ENCODE results near the gene ADCY7.

Gene ADCY7

DNA sequence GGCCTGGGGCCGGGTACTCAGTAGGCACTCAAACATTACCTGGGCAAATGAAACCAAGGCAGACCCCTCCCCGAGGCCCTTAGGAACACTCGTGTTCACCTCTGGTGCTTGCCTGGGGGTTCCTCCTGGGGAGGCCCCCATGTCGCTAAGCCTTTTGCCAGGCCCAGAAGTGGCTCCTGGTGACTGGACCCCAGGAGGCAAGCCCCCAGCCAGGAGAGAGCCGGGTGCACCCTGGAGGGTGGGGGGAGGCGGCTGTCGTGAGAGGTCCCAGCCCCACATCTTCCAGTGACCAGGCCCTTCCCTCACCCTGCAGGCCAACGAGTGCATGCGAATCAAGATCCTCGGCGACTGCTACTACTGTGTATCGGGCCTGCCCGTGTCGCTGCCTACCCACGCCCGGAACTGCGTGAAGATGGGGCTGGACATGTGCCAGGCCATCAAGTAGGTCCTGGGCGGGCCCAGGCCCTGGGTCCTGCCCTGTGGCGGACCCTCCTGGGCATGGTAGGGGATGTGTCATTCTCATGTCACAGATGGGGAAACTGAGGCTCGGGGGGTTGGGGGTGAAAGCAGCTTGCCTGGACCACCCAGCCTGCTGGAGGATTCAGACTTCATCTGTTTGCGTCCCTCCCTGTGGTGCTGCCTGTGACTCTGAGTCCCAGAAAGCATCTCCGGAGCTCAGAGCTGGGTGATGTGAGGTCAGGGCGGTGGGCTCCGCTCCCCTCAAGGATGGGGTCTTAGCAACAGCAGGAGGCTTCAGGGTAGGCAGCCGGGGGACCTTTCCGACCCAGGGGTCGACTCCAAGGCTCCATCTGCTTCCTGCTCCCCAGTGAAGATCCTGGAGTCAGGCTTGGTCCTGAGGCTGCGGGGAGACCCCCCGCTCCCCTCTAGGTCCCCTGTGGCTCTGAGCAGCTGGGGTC, 32.5 kb downstream of the ADCY7 start:
- no peak for DNase-seq (ENCODE audit: low read depth)

DNA sequence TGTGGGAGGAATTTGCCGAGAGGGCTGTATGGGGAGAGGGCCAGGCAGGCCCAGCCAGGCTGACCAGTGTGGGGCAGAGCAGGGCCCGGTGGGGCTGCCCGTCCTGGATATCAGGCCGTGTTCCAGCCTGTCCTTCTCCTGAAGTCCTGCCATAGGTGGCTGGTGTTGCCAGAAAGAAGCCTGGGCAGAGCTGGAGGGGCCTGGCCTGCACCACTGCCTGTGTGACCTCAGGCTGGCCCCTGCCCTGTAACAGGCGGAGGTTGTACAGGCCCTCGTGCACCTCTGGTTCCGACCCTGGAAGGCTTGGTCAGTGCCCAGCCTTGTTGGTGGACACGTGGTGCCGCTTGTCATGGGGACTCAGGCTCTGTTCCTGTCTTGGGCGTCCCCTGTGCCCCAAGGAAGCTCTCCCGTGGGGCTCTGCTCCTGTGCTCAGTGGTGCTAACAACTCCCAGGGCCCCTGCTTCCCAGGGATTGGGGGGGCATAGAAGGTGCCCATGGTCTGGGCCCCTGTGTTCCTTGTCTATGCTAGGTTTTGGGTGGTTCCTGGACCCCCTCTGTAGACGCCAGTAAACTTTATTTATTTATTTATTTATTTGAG, 33.3 kb downstream of the ADCY7 start:
- DNase-seq (ENCODE audit: low read depth): no peak

DNA sequence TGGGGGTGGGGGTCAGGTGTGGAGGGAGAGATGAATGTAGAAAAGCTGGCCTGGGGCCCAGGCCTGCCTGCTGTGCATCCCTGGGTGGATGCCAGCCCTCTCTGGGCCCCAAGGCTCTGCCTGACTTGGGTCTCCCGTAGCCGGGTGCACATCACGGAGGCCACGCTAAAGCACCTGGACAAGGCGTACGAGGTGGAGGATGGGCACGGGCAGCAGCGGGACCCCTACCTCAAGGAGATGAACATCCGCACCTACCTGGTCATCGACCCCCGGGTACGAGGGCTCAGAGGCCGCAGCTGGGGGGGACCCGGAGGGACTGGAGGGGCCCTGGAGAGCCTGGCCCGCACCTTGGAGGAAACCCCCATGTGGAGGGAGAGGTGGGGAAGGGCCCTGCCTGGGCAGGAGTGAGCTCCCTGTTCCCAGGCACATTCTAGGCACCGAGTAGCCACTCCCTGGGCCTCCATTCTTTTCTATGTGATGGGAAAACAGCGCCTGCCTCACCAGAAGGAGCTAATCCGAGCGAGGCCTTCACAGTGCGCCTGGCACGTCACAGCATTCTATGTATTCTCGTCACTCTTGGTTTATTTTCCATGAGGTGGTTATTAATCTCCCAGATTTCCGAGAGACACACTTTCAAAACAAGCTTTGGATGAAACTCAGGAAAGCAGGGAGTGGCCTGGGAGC, 34.7 kb downstream of the ADCY7 start:
- DNase-seq (ENCODE audit: low read depth): peak; percentile 84

DNA sequence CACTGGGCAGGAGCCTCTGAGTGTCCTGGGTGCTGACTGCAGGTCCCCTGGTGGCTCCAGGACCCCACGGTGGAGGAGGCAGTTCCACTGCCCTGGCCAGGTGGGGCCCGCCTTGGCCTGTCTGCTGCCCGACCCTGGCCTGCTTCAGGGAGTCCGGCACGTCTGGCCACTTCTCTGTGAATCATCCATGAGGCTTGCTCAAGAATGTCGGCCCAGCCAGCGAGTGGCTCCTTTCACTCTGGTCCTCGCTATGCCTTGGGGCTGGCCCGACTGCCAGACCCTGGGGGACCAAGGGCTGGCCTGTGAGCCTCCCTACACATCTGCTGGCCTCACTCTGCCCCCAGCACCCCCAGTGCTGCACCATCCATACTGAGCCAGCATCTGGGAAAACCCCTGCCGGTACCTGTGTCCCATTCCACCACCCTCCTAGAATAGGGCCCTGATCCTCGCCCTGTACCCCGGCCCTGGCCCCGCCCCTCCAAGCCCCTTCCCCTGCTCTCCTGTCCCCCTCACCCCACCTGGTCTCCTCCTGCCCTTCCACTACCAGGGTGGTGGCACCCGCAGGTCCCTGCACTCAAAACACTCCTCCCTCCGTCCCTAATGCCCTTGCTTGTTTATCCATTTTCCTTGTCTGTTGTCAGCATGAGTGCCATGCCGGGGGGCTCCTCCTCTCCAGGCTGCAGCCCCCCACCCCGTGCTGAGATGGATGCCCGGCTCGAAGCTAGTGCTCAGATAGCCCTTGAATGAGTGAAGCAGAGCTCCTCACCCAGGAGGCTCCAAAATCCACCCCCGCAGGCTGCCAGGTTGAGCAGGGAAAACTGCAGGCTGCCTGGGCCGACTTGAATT, 35.5 kb downstream of the ADCY7 start:
- DNase-seq (ENCODE audit: low read depth): peak; percentile 93

DNA sequence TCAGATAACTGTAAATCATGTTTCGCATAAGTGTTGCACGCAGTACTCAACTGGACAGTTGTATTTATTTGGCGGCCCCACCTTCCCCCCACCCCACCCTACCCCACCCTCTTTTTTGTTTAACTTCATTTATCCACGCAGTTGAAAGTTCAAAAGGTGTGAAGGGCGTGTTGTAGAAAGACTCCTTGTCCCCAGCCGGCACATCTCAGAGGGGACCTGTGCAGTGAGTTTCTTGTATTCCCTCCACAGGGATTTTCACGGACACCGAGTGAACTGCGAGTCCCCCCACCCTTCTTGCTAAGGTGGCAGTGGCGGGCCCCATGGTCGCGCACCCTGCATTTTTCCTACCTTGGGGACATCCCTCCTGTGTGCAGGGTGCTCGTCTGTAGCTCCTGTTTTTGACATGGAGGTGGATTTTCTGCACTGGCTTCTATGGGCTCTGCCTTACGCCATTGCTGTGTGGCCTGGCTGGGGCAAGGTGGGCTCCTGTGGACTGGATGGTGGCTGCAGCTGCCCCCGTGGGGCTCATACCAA, 36.2 kb downstream of the ADCY7 start:
- DNase-seq (ENCODE audit: low read depth): no peak

DNA sequence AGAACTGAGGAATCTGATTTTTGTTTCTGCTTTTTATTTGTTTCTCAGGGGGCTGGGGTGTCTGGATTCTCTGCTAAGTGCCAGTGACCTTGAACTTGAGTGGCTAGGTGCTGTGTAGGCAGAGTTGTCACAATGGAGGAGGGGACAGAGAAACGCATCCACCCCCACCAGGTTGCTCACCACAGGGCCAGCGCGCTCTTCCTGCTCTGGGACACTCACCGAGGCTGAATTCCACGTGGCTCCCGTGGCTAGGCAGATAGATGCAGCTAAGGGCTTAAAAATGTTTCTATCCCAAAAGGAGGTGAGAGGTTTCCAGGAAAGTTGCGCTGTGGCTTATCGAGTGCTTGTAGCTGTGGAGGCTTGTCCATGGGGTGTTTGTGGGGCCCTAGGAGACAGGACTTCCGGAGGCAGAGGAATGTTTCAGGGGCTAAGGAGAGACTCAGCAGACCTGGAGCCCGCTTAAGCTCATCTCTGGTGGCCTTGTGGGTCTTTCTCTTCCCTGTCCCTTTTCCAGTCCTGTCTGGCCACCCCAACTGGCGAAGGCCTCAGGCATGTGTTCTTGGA, 36.8 kb downstream of the ADCY7 start:
- peak; percentile 54 for DNase-seq (ENCODE audit: low read depth)

DNA sequence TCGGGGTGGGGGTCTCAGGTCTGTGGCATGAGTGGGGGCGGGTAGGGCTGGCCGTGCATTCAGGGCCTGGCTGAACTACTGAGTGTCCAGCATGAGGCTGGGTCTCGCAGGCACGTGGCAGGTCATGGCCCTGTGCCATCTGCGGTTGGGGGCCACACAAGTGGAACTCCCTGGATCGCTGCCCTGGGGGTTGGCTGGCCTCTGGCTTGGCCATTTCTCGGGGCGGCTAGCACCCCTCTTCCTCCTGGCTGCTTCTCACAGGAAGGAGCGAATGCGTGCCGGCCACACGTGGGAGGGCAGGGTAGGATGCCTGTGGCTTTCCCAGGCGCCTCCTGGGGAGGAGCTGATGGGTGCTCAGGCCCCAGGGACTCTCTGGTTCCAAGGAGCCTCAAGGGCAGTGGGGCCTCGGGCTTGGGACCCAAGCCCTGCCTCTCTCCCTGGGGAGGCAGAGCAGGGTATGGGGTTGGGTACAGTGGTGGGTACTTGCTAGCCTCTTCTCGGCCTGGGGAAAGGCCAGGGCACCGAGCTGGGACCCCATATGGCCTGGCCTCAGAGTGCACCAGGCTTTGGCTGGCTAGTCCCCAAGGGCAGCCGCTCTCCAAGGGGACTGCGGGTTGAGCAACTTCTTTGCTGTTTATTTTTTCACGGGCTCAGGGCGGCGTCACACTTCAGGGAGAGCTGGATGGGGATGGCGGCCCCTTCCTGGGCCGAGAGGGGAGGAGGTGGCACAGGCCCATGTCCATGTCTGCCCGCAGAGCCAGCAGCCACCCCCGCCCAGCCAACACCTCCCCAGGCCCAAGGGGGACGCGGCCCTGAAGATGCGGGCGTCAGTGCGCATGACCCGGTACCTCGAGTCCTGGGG, 37.5 kb downstream of the ADCY7 start:
- DNase-seq (ENCODE audit: low read depth): peak; percentile 89

DNA sequence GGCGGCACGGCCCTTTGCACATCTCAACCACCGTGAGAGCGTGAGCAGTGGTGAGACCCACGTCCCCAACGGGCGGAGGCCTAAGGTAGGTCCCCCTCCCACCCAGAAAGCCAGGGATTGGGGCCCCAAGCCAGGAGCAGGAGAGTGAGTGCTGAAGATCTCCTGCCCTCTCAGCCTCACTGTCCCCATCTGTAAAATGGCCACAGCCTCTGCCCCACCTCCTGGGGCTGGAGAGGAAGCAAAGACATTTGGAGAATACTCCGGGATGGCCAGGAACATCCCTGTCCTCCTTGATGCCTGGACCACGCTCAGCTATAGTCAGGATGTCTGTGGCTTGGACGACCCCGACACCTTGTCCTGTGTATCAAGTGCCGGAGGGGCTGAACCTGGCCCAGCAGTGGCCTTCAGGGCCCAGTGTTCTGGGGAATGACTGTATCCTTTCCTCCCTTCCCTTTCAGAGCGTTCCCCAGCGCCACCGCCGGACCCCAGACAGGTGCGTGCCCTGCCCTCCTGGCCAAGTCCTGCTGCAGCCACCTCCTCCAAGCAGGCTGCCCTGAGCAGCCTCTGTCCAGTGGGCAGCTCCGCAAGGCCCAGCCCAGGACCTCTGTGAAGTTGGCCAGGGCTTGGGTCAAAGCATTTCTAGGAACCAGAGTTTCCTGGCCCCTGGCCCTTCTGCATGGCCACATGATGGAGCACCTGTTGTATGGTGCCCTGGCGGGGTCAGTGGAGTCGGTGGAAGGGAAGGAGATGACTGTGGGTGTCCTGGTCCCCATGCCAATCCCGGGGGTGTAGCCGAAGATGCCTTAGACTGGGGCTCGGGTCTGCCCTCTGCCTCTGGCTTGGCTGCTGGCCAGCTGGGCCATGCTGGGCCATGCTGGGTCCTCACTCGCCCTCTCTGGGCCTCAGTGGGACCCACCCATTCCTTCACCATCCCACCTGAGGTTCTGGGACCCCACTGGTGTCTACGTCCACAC, 38.4 kb downstream of the ADCY7 start:
- DNase-seq (ENCODE audit: low read depth): no peak

DNA sequence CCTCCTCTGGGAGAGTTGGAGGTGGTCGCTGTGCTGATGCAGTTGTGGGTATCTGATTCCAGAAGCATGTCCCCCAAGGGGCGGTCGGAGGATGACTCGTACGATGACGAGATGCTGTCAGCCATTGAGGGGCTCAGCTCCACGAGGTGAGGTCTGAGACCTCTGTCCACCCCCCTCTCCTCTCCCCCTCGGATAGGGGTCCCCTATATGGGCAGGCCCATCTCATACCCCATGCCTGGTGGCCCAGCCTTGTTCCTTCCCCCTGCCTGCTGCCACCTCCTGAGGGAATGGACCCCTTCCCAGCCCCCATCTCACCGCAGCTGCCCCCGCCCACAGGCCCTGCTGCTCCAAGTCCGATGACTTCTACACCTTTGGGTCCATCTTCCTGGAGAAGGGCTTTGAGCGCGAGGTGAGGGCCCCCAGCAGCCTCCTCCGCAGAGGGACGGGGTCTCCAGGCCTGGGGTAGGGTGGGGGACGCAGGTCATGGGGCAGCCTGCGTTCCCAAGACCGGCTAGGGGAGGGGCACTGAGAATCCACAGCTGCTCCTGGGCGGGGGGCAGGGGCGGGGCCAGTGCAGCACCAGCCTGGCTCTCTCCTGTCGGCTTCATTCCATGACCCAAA, 39.2 kb downstream of the ADCY7 start:
- no peak for DNase-seq (ENCODE audit: low read depth)

DNA sequence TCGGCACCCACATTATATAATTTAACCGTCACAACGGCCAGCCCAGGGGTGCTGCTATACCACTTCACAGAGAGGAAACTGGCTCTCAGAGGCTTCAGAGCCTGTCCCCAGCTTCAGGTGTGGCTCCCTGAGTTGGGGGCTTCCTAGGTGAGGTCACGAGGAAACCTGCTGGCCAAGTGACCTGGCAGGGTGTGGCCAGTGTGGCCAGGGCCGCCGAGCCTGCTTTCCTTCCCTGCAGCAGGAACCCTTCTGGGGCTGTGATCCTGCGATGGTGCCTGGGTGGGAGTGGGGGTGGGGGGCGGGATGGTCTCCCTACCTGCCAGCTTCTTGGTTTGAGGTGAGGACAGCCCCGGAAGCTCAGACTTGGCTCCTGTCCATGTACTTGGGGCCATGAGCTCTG, 39.9 kb downstream of the ADCY7 start:
- no peak for DNase-seq (ENCODE audit: low read depth)

DNA sequence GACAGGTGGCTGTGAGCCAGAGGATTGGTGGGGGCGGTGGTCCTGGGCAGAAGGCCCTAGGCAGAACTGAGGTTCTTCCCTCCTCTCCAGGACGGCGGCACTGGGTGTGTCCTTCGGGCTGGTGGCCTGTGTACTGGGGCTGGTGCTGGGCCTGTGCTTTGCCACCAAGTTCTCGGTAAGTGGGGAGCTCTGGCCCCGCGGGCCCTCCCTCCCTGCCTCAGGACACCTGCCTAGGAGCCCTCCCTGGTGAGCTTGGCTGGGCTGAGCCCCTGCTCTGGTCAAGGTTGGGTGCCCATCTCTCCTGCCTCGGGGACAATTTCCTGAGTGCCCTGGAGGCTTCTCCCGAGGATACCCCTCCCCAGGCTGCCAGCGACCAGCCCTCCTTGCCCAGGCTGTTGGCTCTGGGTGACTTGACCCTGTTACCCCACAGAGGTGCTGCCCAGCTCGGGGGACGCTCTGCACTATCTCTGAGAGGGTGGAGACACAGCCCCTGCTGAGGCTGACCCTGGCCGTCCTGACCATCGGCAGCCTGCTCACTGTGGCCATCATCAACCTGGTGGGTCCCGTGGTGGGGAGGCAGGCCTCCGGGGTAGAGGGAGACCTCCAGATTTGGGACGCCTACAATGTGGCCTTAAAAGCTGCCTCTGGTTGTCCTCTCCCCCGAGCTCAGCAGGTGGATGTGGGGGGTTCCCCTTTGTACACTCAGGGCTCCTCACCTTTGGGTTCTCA, 42.0 kb downstream of the ADCY7 start:
- no peak for DNase-seq (ENCODE audit: low read depth)

DNA sequence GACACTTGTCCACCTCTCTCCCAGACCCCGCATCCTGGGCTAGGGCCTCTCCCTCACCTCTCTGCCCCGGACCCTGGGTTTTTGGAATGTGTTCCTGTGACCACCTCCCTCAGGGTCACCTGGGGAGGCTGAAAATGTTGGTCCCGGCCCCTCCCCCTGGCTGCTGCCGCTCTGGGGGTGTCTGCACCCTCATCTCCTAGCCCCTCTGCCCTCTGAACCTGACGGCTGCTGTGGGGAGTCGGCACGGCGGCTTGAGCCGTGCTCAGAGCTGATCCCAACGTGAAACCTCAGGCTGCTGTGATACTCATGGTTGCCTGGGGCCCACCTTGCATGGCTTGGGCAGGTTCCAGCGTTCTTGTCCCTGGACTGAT, 42.8 kb downstream of the ADCY7 start:
- DNase-seq (ENCODE audit: low read depth): no peak

DNA sequence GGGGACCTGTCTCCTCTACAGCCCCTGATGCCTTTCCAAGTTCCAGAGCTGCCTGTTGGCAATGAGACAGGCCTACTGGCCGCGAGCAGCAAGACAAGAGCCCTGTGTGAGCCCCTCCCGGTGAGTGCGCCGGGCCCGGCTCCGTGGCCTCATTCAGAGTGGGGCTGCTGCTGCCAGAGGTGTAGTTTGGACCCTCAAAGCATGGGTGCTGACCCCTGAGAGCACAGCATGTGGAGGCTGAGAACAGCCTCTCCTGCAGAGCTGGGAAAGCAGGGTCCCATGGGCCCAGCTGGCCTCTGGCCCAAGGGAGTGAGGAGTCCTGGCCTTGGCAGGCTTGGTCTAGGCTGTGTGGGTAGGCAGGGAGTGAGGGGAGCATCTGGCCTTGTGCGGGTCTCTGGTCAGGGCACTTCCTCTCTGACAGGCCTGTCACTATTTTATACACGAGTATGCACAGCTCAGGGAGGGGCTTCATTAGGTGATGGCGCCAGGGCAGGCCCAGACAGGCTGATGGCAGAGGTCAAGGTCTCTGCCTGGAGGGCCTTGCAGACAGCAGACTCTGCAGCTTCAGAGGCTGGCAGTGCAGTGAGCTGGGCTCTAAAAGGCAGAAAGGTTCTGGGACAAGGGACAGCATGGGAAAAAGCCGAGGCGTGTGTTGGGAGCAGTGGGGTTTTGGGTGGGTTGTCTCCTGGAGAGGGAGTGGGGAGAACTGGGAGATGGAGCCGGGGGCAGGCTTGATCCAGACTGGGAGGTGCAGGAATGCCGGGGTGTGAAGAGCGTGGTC, 43.4 kb downstream of the ADCY7 start:
- DNase-seq (ENCODE audit: low read depth): no peak

DNA sequence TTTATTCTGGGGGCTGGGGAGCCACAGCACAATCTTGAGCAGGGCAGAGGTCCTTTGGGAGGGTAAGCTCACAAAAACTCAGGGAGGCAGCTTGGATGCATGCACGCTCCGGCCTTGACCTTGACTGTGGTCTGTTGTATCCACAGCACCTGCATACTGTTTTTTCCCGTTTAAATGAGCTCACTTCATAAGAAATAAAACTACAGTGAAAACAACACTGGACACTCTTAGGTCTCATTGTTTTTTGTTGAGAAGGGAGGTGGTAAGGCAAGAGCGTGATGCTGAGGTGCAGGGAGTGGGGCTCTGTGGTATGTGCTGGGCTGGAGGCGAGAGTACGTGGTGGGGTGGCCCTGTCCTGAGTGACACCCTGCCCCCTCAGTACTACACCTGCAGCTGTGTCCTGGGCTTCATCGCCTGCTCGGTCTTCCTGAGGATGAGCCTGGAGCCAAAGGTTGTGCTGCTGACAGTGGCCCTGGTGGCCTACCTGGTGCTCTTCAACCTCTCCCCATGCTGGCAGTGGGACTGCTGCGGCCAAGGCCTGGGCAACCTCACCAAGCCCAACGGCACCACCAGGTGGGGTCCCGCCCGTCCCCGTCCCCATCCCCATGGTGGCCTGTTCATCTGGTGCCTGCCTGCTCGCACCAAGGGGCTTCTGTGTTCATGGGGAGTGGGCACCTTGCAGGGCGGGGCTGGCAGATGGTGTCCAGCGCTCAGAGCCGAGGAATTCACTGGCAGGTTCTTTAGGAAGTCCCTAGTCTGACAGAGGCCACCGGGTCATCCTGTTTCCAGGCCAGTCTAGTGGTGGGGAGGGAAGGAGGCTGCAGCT, 44.2 kb downstream of the ADCY7 start:
- no peak for DNase-seq (ENCODE audit: low read depth)

DNA sequence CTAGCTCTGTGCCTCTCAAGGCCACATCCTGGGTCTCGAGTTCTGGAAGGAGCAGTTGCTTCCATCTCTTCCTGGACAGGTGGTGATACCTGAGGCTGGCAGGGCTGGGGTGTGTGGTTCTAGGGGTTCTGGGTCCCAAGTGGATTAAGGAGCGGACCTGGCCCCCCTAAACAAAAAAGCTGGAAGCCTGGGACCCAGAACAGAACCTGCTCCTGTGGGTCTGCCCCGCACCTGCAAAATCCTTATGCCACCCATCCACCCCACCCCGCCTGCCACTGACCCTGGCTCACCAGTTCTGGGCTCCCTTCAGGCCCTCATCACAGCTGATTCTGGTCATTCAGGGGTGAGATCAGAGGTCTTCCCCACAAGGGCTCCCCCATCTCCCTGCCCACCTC, 44.8 kb downstream of the ADCY7 start:
- no peak for DNase-seq (ENCODE audit: low read depth)

DNA sequence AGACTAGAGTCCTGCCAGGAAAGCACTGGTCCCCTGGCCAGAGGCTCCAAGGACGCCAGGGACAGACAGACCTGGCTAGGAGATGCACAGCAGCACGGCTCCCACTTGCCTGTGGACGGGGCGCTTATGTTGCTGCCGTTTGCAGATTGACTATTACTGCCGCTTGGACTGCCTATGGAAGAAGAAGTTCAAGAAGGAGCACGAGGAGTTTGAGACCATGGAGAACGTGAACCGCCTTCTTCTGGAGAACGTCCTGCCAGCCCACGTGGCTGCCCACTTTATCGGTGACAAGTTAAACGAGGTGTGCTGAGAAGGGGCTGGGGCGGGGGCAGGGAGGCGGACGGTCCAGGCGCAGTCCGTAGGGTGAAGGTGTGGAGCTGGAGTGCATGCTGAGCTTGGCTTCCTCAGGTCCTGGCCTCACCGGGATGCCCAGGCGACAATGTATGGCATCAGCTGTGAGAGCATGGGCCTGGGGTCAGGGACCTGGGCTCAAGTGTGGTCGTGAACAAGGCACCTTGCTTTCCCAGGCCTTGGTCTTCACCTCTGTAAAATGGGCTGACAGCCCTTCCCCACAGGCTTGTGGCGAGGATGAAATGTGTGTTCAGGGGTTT, 45.6 kb downstream of the ADCY7 start:
- no peak for DNase-seq (ENCODE audit: low read depth)
